ENCODE measurements around the gene COPZ1. TPM values are rescaled to one million over a fixed set of nuclear protein-coding genes. Genes with fewer than 3 reads are reported as not detected.

The COPZ1 gene
- total RNA-seq, 1 experiment from 2014 or later, result 104 TPM

GRCh38 chr12:54363047-54363446, 38.1 kb downstream of the COPZ1 start:
- Histone ChIP-seq H4K20me1 (ENCODE audit: control insufficient read depth, insufficient read depth, insufficient read length) (peaks cover 3% of the 10 kb centered on the region), H2AK5ac (ENCODE audit: insufficient read length, low read length) (no peak overlapping the region), H3K56ac (ENCODE audit: insufficient read length, low read depth, low read length) (no peak overlapping the region), H3K79me1 (ENCODE audit: insufficient read depth, low read depth, low read length, poor library complexity, severe bottlenecking) (no peaks in the 10 kb centered on the region), H3K9ac (ENCODE audit: extremely low read depth, insufficient read length, low read length) (no peak overlapping the region), H3K23me2 (ENCODE audit: insufficient read length, low read depth, low read length, poor library complexity, severe bottlenecking) (peaks cover 9% of the 10 kb centered on the region), H2BK12ac (ENCODE audit: insufficient read length, low read depth, low read length) (no peak overlapping the region), H4K8ac (replicated peaks; ENCODE audit: insufficient read length, low read depth, low read length) (no peak overlapping the region), H2BK15ac (ENCODE audit: low read depth, low read length) (no peak overlapping the region), H3K14ac (ENCODE audit: insufficient read depth, low read length) (no peak overlapping the region), H3K27me3 (ENCODE audit: insufficient read depth, low read length) (no peaks in the 10 kb centered on the region), H3K27ac (ENCODE audit: insufficient read length, low read depth, low read length) (no peak overlapping the region), H2BK5ac (ENCODE audit: insufficient read length, low read length) (no peak overlapping the region), H3K4ac (ENCODE audit: low read depth, low read length) (no peak overlapping the region), H3T11ph (ENCODE audit: low read length) (no peak overlapping the region), H3K79me2 (ENCODE audit: insufficient read depth, low read length) (no peaks in the 10 kb centered on the region), H3K4me2 (ENCODE audit: insufficient read depth, insufficient read length, low read length) (no peak overlapping the region), H3K23ac (ENCODE audit: insufficient read length, low read depth, low read length) (no peak overlapping the region), H3K4me1 (ENCODE audit: insufficient read depth, low read length) (no peaks in the 10 kb centered on the region; the same call in 1 of the 2 replicates), H3K18ac (ENCODE audit: insufficient read length, low read depth, low read length) (no peak overlapping the region), H4K5ac (ENCODE audit: insufficient read length, low read depth, low read length) (no peak overlapping the region), H4K91ac (ENCODE audit: insufficient read length, low read depth, low read length) (no peak overlapping the region), H2BK20ac (ENCODE audit: low read depth, low read length, poor library complexity, severe bottlenecking) (no peak overlapping the region), H3K9me3 (ENCODE audit: control insufficient read depth, low read depth, low read length) (no peaks in the 10 kb centered on the region), H2AFZ (ENCODE audit: low read length) (no peak overlapping the region), H2BK120ac (ENCODE audit: low read depth, low read length, poor library complexity, severe bottlenecking) (no peak overlapping the region)
- Mint-ChIP-seq H3K9me3 (no peaks in the 10 kb centered on the region), H3K27ac (no peak overlapping the region), H3K4me3 (no peak overlapping the region), H3K27me3 (ENCODE audit: low read depth) (peaks cover 24% of the 10 kb centered on the region), H3K36me3 (ENCODE audit: insufficient read depth in 1 of 3, low read depth in 3 of 3) (no peaks in the 10 kb centered on the region), H3K4me1 (peaks cover 9% of the 10 kb centered on the region in 2 experiments)
- no peak for DNase-seq
- WGBS (ENCODE audit: extremely low coverage, insufficient read length, low lambda C conversion rate), result no CpG with 5 or more reads among the region's 8 CpGs
- no peak for TF ChIP-seq CTCF (conservative IDR thresholded peaks at IDR 0.05)

Data from H9 (cell line).